PC-9 (cell line): ENCODE measurements around the gene ATP6V0E1.

ENCODE experiments used
- CTCF ChIP-seq: fragments of 200-600 bp; sonication (generic); conservative IDR thresholded peaks from 2 replicates; pipeline ENCODE4 v1.6.1; 2017; ENCODE audit warnings: mixed run types, antibody characterized with exemption, mild to moderate bottlenecking, moderate library complexity
- EZH2 ChIP-seq: fragments of 200-600 bp; sonication (generic); IDR thresholded peaks from 2 replicates; pipeline ENCODE4 v1.8.0; 2017; ENCODE audit warnings: antibody characterized with exemption, low read depth

- TF ChIP-seq CTCF (no peak), EZH2 (no peak)
These were observed 9.6 kb upstream of the ATP6V0E1 start for GRCh38 chr5:172973931-172974330.
